H9 (cell line): Measurements from ENCODE around the gene ITIH2. TPM values are rescaled to one million over a fixed set of nuclear protein-coding genes. Genes with fewer than 3 reads are reported as not detected.

Experiments
- DNase-seq: peaks from one replicate; pipeline ENCODE4 v3.0.0-alpha.2; 2017
- H2AFZ ChIP-seq: one replicate; pipeline ENCODE4 v1.6.1; 2013; ENCODE audit warnings: mild to moderate bottlenecking, low read length, control low read depth, moderate library complexity
- H2AK5ac ChIP-seq: 2 replicates; pipeline ENCODE4 v1.6.1; 2013; ENCODE audit warnings: low read length, control low read depth, mixed read lengths; ENCODE audit not compliant: insufficient read length
- H2BK120ac ChIP-seq: one replicate; pipeline ENCODE4 v1.6.1; 2013; ENCODE audit warnings: low read depth, mild to moderate bottlenecking, low read length, control low read depth, inconsistent platforms; ENCODE audit not compliant: poor library complexity, severe bottlenecking
- H2BK12ac ChIP-seq: 2 replicates; pipeline ENCODE4 v1.6.1; 2013; ENCODE audit warnings: low read length, control low read depth, mixed read lengths, low read depth; ENCODE audit not compliant: insufficient read length
- H2BK15ac ChIP-seq: 2 replicates; pipeline ENCODE4 v1.6.1; 2013; ENCODE audit warnings: low read depth, low read length, control low read depth
- H2BK20ac ChIP-seq: one replicate; pipeline ENCODE4 v1.6.1; 2013; ENCODE audit warnings: low read depth, mild to moderate bottlenecking, low read length, control low read depth, inconsistent platforms; ENCODE audit not compliant: poor library complexity, severe bottlenecking
- H2BK5ac ChIP-seq: 2 replicates; pipeline ENCODE4 v1.6.1; 2013; ENCODE audit warnings: low read length, control low read depth, mixed read lengths; ENCODE audit not compliant: insufficient read length
- H3K14ac ChIP-seq: 2 replicates; pipeline ENCODE4 v1.6.1; 2013; ENCODE audit warnings: low read length, control low read depth; ENCODE audit not compliant: insufficient read depth
- H3K18ac ChIP-seq: 2 replicates; pipeline ENCODE4 v1.6.1; 2013; ENCODE audit warnings: low read depth, mild to moderate bottlenecking, mixed read lengths, low read length, control low read depth; ENCODE audit not compliant: insufficient read length
- H3K23ac ChIP-seq: 2 replicates; pipeline ENCODE4 v1.6.1; 2013; ENCODE audit warnings: low read length, control low read depth, mixed read lengths, low read depth; ENCODE audit not compliant: insufficient read length
- H3K23me2 ChIP-seq: 2 replicates; pipeline ENCODE4 v1.6.1; 2013; ENCODE audit warnings: low read depth, mild to moderate bottlenecking, mixed read lengths, low read length, control low read depth; ENCODE audit not compliant: insufficient read length, poor library complexity, severe bottlenecking
- H3K27ac ChIP-seq: 2 replicates; pipeline ENCODE4 v1.5.1; 2013; ENCODE audit warnings: low read length, control low read depth, mixed read lengths, low read depth; ENCODE audit not compliant: insufficient read length
- H3K27me3 ChIP-seq: 2 replicates; pipeline ENCODE4 v1.6.1; 2013; ENCODE audit warnings: low read length, control low read depth, inconsistent platforms; ENCODE audit not compliant: insufficient read depth
- H3K4ac ChIP-seq: 2 replicates; pipeline ENCODE4 v1.6.1; 2013; ENCODE audit warnings: low read depth, mild to moderate bottlenecking, control low read depth, inconsistent platforms, low read length, moderate library complexity
- H3K4me1 ChIP-seq: 2 replicates; pipeline ENCODE4 v1.6.1; 2013; ENCODE audit warnings: low read length, control low read depth, inconsistent platforms; ENCODE audit not compliant: insufficient read depth
- H3K4me2 ChIP-seq: 2 replicates; pipeline ENCODE4 v1.6.1; 2013; ENCODE audit warnings: low read length, control low read depth, mixed read lengths; ENCODE audit not compliant: insufficient read length, insufficient read depth
- H3K56ac ChIP-seq: 2 replicates; pipeline ENCODE4 v1.6.1; 2013; ENCODE audit warnings: low read depth, mild to moderate bottlenecking, mixed read lengths, low read length, control low read depth; ENCODE audit not compliant: insufficient read length
- H3K79me1 ChIP-seq: 2 replicates; pipeline ENCODE4 v1.6.1; 2013; ENCODE audit warnings: low read depth, mild to moderate bottlenecking, moderate library complexity, low read length, control low read depth, inconsistent platforms; ENCODE audit not compliant: insufficient read depth, poor library complexity, severe bottlenecking
- H3K79me2 ChIP-seq: 2 replicates; pipeline ENCODE4 v1.6.1; 2013; ENCODE audit warnings: low read length, control low read depth, inconsistent platforms; ENCODE audit not compliant: insufficient read depth
- H3K9ac ChIP-seq: 2 replicates; pipeline ENCODE4 v1.6.1; 2013; ENCODE audit warnings: low read length, control low read depth, mixed read lengths; ENCODE audit not compliant: insufficient read length; ENCODE audit errors: extremely low read depth
- H3K9me3 ChIP-seq: one replicate; pipeline ENCODE4 v1.6.1; 2013; ENCODE audit warnings: low read depth, low read length, inconsistent platforms; ENCODE audit not compliant: control insufficient read depth
- H3T11ph ChIP-seq: one replicate; pipeline ENCODE4 v1.6.1; 2013; ENCODE audit warnings: mild to moderate bottlenecking, low read length, control low read depth, inconsistent platforms
- H4K20me1 ChIP-seq: one replicate; pipeline ENCODE4 v1.6.1; 2013; ENCODE audit not compliant: control insufficient read depth, insufficient read length, insufficient read depth
- H4K5ac ChIP-seq: 2 replicates; pipeline ENCODE4 v1.6.1; 2013; ENCODE audit warnings: low read depth, mild to moderate bottlenecking, mixed read lengths, low read length, control low read depth; ENCODE audit not compliant: insufficient read length
- H4K8ac ChIP-seq: replicated peaks from 2 replicates; pipeline ENCODE4 v1.6.1; 2013; ENCODE audit warnings: low read length, control low read depth, mixed read lengths, low read depth; ENCODE audit not compliant: insufficient read length
- H4K91ac ChIP-seq: 2 replicates; pipeline ENCODE4 v1.6.1; 2013; ENCODE audit warnings: low read depth, mild to moderate bottlenecking, moderate library complexity, mixed read lengths, low read length, control low read depth; ENCODE audit not compliant: insufficient read length
- H3K27ac Mint-ChIP-seq, 3 experiments: 2 replicates in 2 of 3; 3 replicates in 1 of 3; pipeline ENCODE4 v1.8.0; 2020 to 2021; ENCODE audit warnings: mixed read lengths in 3 of 3, mild to moderate bottlenecking in 1 of 3, moderate library complexity in 1 of 3
- H3K27me3 Mint-ChIP-seq: 2 replicates; pipeline ENCODE4 v1.8.0; 2021; ENCODE audit warnings: low read depth, mild to moderate bottlenecking, moderate library complexity, mixed read lengths
- H3K36me3 Mint-ChIP-seq, 3 experiments: 2 replicates in 2 of 3; 3 replicates in 1 of 3; pipeline ENCODE4 v1.8.0; 2020 to 2021; ENCODE audit warnings: low read depth in 3 of 3, mixed read lengths in 3 of 3; ENCODE audit not compliant: insufficient read depth in 1 of 3
- H3K4me1 Mint-ChIP-seq, 2 experiments: 2 replicates each; pipeline ENCODE4 v1.8.0; 2020; ENCODE audit warnings: mixed read lengths in 2 of 2
- H3K4me3 Mint-ChIP-seq, 2 experiments: 2 replicates in 1 of 2; 3 replicates in 1 of 2; pipeline ENCODE4 v1.8.0; 2020 to 2021; ENCODE audit warnings: mild to moderate bottlenecking in 2 of 2, mixed read lengths in 2 of 2, moderate library complexity in 1 of 2
- H3K9me3 Mint-ChIP-seq, 2 experiments: 2 replicates in 1 of 2; 3 replicates in 1 of 2; pipeline ENCODE4 v1.8.0; 2020; ENCODE audit warnings: mild to moderate bottlenecking in 2 of 2, mixed read lengths in 2 of 2, moderate library complexity in 1 of 2
- CTCF ChIP-seq: fragments of 200-600 bp; sonication (generic); conservative IDR thresholded peaks from 3 replicates; pipeline ENCODE4 v1.8.0; 2021; ENCODE audit warnings: antibody characterized with exemption, mild to moderate bottlenecking
- WGBS: extraction: QIAGEN DNeasy Blood & Tissue Kit; methylation state at CpG from one replicate; pipeline ENCODE4 v1.1.7; 2013; ENCODE audit warnings: missing lambda C conversion rate, low lambda C conversion rate, mixed read lengths; ENCODE audit not compliant: insufficient read length; ENCODE audit errors: extremely low coverage; 5-methylcytosine and 5-hydroxymethylcytosine counted together
- total RNA-seq: library from RNA; stranded (reverse); gene quantifications from 2 replicates; pipeline ENCODE4 v1.2.1, GENCODE V29; 2021

The ITIH2 gene
- total RNA-seq, 1 experiment from 2014 or later = not detected

GRCh38 chr10:7707102-7707501, 4.0 kb downstream of the ITIH2 start:
- no peak overlapping the region for H2AFZ ChIP-seq
- H3K4ac ChIP-seq = no peak overlapping the region
- no peak overlapping the region for H3T11ph ChIP-seq
- H3K9ac ChIP-seq = no peak overlapping the region
- H3K14ac ChIP-seq = no peak overlapping the region
- no peaks in the 10 kb centered on the region for H4K20me1 ChIP-seq
- no peaks in the 10 kb centered on the region for H3K79me1 ChIP-seq
- no peak overlapping the region for H4K5ac ChIP-seq
- H2BK15ac ChIP-seq = no peak overlapping the region
- no peak overlapping the region for H4K8ac ChIP-seq
- DNase-seq = no peak
- Mint-ChIP-seq H3K4me1 (peaks cover 5 to 6% of the 10 kb centered on the region in 2 experiments; a peak in 3 of 4 replicates), H3K4me3 (no peak overlapping the region), H3K27me3 (peaks cover 2% of the 10 kb centered on the region; the same call in 1 of the 2 replicates), H3K27ac (no peak overlapping the region), H3K9me3 (no peaks in the 10 kb centered on the region), H3K36me3 (no peaks in the 10 kb centered on the region)
- no peak overlapping the region for H2AK5ac ChIP-seq
- no CpG with 5 or more reads among the region's 4 CpGs for WGBS
- TF ChIP-seq CTCF = no peak
- no peak overlapping the region for H3K27ac ChIP-seq
- no peak overlapping the region for H2BK20ac ChIP-seq
- no peaks in the 10 kb centered on the region for H3K23me2 ChIP-seq
- no peak overlapping the region for H3K23ac ChIP-seq
- no peaks in the 10 kb centered on the region for H3K79me2 ChIP-seq
- no peak overlapping the region for H4K91ac ChIP-seq
- no peak overlapping the region for H3K56ac ChIP-seq
- H2BK12ac ChIP-seq = no peak overlapping the region
- no peaks in the 10 kb centered on the region for H3K9me3 ChIP-seq
- H3K4me2 ChIP-seq = no peak overlapping the region
- no peak overlapping the region for H3K18ac ChIP-seq
- H2BK5ac ChIP-seq = no peak overlapping the region
- no peaks in the 10 kb centered on the region for H3K27me3 ChIP-seq
- peaks cover 3% of the 10 kb centered on the region; the same call in 1 of the 2 replicates for H3K4me1 ChIP-seq
- H2BK120ac ChIP-seq = no peak overlapping the region
